Measurements from ENCODE around the gene BICDL1. TPM values are rescaled to one million over a fixed set of nuclear protein-coding genes. Genes with fewer than 3 reads are reported as not detected.

Gene BICDL1
- total and polyA plus RNA-seq, 2 donors (not counting 3 experiments of a cell fraction or from before 2014, with no cell fraction given), result 0.19 TPM; not detected in 1

- intact Hi-C loops (cut with micrococcal nuclease) (no loop called here), dilution Hi-C loops (cut with MboI; ENCODE audit: extremely low pct_ligation_motif_present, low sequenced_read_pairs) (no loop called here)
These were observed 110.7 kb downstream of the BICDL1 start for GRCh38 chr12:120099738-120100137.

More at GRCh38 chr12:120099738-120100137, 110.7 kb downstream of the BICDL1 start:
- no peak overlapping the region for H2AFZ ChIP-seq (ENCODE audit: low read depth, low read length)
- no peaks in the 10 kb centered on the region for H3K9me3 ChIP-seq (replicated peaks; ENCODE audit: control insufficient read depth, insufficient read depth, low read length)
- peaks cover 5 to 45% of the 10 kb centered on the region in 2 experiments for H3K36me3 ChIP-seq (ENCODE audit: control insufficient read depth in 2 of 2, extremely low read depth in 1 of 2, insufficient read depth in 2 of 2, low read length in 2 of 2)
- H3K79me2 ChIP-seq (ENCODE audit: control insufficient read depth, insufficient read depth, low read length), result peaks cover 52% of the 10 kb centered on the region
- no TSS peak for BruUV-seq (replicated peaks)
- no peaks in the 10 kb centered on the region for H3K4me1 ChIP-seq (ENCODE audit: control insufficient read depth, extremely low read depth, insufficient read depth, low read length)
- H3K4me2 ChIP-seq (ENCODE audit: insufficient read depth, low read length), result no peak overlapping the region
- H3K4me3 ChIP-seq (replicated peaks in 1 of 3; ENCODE audit: insufficient read depth in 1 of 3, low read depth in 1 of 3, low read length in 3 of 3), result no peak overlapping the region
- FAIRE-seq, result no peak
- no peaks in the 10 kb centered on the region for H3K27me3 ChIP-seq (ENCODE audit: control insufficient read depth in 2 of 2, insufficient read depth in 2 of 2, low read length in 2 of 2)
- ChIA-PET POLR2A (interaction anchor here (1.2 kb wide), 1 partner anchor 12 kb away, joined by 3 read pairs; no protein-coding TSS in a partner anchor), CTCF (interaction anchor here (0.9 kb wide), 1 partner anchor 13 kb away, joined by 4 read pairs; no protein-coding TSS in a partner anchor)
- no peaks in the 10 kb centered on the region for H4K20me1 ChIP-seq (replicated peaks; ENCODE audit: control insufficient read depth, extremely low read depth, insufficient read depth, low read length)
- no peak for TF ChIP-seq JUN (IDR thresholded peaks at IDR 0.05; ENCODE audit: borderline replicate concordance, insufficient read depth, insufficient read length, low read depth)
- TF ChIP-seq GATA2 (IDR thresholded peaks at IDR 0.05; ENCODE audit: insufficient read depth, insufficient read length, low read depth, low read length), result no peak
- no peak for TF ChIP-seq MAX (IDR thresholded peaks at IDR 0.05; ENCODE audit: insufficient read depth, insufficient read length)
- TF ChIP-seq CTCF (IDR thresholded peaks at IDR 0.05; ENCODE audit: extremely low read depth in 1 of 2, insufficient read depth in 1 of 2, low read depth in 1 of 2, low read length in 2 of 2), result no peak
- no peak for TF ChIP-seq POLR2A (IDR thresholded peaks at IDR 0.05; ENCODE audit: low read depth, low read length)
- no peak for TF ChIP-seq MYC (IDR thresholded peaks at IDR 0.05; ENCODE audit: low read depth, low read length)
- no peak for TF ChIP-seq EZH2 (IDR thresholded peaks at IDR 0.05; ENCODE audit: borderline replicate concordance, low read depth, low read length, severe bottlenecking)
- TF ChIP-seq POLR2AphosphoS5 (IDR thresholded peaks at IDR 0.05; ENCODE audit: insufficient read depth, low read depth, low read length), result no peak
- no peak for TF ChIP-seq FOS (IDR thresholded peaks at IDR 0.05; ENCODE audit: borderline replicate concordance, insufficient read depth, low read length)
- H3K9ac ChIP-seq (replicated peaks; ENCODE audit: extremely low read depth, insufficient read depth, low read length), result no peak overlapping the region
- no peak overlapping the region for H3K27ac ChIP-seq (ENCODE audit: insufficient read depth, low read depth, low read length)
- no peaks in the 10 kb centered on the region for H3K9me1 ChIP-seq (replicated peaks; ENCODE audit: control insufficient read depth, extremely low read depth, insufficient read depth, low read length)
- no peak for DNase-seq (ENCODE audit: low read depth, low spot score)

All from endothelial cell of umbilical vein (primary cell).